Measurements from ENCODE around the gene LILRA2.
"Not testable (repeated sequence)": the region's sequence is repeated elsewhere in the genome, so short reads cannot be mapped to it uniquely, and the experiment has no call there.

LILRA2 gene

DNA sequence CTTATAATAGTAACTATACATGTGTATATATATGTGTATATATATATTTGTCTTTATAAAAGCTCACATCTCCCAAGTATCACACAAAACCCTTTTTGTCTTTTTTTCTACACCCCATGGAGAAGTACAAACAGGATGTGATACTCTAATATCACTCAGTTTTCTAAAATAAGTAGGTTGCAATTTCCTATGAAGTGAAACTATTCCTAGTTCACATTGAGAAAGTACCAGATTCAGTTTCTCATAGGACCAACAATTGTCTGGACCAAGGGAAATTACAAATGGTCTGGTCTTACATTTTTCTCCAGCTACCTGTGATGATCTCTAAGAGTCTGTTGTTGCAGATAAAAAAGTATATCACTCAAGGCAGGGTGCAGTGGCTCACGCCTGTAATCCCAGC, 38.8 kb downstream of the LILRA2 start:
- DNase-seq = no peak

DNA sequence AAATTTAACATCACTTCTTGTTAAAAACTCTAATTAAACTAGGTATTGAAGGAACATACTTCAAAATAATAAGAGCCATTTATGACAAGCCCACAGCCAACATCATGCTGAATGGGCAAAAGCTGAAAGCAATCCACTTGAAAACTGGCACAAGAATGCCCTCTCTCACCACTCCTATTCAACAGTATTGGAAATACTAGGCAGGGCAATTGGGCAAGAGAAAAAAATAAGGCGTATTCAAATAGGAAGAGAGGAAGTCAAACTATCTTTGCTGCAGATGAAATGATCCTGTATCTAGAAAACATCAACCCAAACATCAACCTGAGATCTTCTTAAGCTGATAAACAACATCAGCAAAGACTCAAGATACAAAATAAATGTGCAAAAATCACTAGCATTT, 41.1 kb downstream of the LILRA2 start:
- DNase-seq = no peak

DNA sequence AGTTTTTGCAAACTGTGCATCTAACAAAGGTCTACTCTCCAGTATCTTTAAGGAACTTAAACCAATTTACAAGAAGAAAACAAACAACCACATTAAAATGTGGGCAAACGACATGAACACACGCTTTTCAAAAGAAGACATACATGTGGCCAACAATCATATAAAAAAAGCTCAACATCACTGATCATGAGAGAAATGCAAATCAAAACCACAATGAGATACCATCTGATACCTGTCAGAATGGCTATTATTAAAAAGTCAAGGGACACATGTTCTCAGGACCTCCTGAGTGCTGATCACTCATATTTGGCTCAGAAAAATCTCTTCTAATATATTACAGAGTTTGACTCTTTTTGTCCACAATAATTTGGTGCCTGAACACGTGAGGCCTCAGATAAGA, 42.5 kb downstream of the LILRA2 start:
- DNase-seq = no peak

DNA sequence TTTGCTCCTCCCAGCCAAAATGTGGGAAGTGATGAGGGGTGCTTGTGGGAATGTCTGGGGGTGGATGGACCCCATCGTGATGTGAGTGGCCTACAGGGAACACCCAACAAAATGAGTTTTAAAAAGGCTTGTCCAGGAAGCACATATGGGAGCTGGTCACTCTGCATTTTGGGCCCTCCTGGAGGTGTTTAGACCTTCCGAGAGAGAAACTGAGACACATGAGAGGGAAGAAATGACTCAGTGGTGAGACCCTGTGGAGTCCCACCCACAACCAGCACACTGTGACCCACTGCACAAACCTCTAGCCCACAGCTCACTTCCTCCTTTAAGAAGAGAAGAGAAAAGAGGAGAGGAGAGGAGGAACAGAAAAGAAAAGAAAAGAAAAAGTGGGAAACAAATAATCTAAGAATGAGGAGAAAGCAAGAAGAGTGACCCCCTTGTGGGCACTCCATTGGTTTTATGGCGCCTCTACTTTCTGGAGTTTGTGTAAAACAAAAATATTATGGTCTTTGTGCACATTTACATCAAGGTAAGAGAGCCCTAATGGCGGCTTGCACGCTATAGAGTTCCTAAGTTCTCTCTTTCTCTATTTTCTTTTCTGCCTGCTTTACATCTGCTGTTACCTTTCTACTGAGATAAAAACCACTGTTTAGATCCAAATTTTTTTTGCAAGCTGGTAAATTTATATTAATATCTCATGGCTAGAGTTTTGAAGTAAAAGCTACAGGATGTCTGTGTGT, 43.4 kb downstream of the LILRA2 start:
- DNase-seq = no peak

DNA sequence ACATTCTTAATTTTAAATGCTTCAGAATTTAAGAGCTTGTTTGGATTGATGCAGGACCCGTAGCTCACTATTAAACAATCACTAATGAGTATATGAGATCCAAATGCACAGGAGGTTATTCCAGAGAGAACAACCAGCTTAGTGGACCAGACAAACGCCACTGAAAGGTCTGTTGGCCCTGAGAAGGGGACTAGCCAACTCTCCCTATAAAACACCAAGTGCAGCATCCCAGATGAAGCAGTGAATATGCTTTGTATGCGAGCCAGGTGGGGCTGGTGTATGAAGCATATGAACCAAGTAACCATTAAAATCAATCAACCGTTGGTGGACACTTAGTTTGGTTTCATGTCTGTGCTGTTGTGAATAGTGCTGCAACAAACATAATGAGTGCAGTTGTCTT, 46.9 kb downstream of the LILRA2 start:
- no peak for DNase-seq

DNA sequence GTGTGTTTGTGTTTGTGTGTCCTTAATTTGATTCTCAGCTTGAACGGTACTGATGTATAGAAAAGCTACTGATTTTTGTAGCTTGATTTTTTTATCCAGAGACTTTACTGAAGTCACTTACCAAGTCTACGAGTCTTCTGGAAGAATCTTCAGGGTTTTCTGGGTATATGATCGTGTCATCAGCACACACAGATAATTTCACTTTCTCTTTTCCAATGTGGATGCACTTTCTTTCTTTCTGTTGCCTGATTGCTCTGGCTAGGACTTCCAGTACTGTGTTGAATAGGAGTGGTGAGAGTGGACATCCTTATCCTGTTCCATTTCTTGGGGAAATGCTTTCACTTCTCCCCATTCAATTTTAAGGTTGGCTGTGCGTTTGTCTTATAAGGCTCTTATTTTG, 48.8 kb downstream of the LILRA2 start:
- no peak for DNase-seq

DNA sequence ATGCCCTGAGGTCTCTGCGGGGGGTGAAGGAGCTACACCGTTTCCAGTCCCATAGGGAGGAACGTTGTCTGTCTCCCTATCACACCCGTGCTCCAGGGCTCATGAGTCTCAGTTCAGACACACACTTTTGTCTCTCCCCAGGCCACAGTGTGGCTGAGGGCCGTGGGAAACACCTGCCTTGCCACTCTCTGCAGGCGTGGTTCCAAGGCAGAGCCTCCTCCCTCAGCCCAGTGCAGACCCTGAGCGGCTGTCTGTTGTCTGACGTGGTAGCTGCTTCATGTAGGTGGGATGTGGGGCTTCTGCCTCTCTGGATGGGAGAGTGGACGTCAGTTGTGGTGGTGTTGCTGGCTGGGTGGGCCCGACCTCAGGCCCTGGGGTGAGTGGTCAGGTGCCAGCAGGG, 50.6 kb downstream of the LILRA2 start:
- DNase-seq = not testable (repeated sequence)

DNA sequence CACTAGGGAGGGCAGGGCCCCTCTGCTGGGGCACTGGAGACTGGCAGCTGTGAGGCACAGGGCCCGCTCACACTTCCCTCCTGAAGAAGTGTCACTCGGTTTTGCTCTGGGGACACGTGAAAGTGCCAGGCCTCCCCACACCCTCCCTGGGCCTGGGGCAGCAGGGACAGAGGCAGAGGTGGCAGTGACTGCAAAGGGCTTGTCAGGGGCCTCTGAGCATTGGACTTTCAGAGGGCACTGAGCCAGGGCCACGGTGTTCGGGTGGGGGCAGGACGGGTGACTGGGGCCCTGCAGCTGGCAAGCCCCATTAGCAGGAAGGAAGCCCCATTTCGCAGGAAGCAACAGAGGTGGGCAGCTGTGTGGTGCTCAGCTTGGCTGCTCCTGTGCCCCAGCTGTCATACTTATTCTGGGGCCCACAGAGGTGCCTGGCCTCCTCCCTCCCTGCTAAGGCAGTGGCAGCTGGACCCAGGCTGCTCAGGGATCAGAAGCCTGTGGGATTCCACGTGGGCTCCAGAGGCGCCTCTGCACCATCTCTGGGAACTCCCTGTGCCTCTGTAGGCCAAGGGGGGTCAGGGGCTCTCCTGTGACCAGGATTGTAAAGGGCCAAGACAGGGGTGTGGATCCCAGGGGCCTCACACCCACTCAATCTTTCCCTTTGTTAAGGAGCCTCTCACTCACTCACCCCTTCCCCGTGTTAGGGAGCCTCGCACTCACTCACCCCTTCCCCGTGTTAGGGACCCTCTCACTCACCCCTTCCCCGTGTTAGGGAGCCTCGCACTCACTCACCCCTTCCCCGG, 51.5 kb downstream of the LILRA2 start:
- not testable (repeated sequence) for DNase-seq

DNA sequence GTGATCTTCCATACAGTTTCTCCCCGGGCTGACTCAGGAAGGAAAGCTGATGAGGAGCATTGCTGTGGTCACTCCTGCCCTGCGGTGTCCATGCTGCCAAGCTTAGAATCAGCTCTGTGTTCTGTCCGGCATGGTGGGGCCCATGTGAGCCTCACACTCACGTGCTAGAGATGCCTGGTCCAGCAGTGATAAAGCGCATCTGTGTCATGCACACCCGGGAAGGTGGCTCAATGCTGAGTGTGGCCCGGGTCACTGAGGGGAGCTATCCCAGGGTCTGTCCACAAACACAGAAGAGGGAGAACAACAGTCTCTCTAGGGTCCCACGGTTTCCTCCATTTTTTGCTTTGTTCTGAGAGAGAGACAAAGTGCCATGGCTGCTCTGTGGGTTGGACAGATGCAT, 53.2 kb downstream of the LILRA2 start:
- DNase-seq = no peak

DNA sequence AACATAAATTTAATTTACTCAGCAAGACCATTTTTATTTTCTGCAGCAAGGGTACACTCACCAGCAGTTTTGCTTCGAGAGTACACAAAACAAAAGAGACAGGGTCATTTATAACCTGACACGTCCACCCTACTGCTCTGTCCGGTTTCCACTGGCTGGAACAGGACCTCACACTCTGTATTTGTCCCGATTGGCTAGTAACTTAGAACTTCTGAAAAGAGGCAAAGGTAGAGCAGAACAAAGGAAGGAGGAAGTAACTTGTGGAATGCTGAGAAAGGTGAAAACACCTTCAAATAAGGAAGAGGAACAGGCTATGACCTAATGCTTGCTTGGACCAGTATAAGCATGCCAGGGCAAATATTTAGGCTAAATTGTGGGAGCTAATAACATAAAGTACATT, 54.3 kb downstream of the LILRA2 start:
- DNase-seq = not testable (repeated sequence)

DNA sequence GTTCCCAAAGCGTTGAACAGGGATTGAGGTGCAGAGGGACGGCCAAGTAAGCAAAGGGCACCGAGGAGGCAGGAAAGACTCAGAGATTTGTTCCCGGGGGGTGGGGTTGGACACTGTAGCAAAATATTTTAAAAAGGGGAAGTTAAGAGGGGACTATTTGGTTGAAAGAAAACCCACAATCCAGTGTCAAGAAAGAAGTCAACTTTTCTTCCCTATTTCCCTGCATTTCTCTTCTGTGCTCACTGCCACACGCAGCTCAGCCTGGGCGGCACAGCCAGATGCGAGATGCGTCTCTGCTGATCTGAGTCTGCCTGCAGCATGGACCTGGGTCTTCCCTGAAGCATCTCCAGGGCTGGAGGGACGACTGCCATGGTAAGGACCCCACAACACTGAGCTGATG, 56.7 kb downstream of the LILRA2 start, which contains the start of gene LILRB1:
Gene LILRB1, plus strand, starts transcription at position 223 of the 400 bp plus-strand sequence. CDS start 590 bp downstream, outside the sequence.
- DNase-seq = not testable (repeated sequence)

DNA sequence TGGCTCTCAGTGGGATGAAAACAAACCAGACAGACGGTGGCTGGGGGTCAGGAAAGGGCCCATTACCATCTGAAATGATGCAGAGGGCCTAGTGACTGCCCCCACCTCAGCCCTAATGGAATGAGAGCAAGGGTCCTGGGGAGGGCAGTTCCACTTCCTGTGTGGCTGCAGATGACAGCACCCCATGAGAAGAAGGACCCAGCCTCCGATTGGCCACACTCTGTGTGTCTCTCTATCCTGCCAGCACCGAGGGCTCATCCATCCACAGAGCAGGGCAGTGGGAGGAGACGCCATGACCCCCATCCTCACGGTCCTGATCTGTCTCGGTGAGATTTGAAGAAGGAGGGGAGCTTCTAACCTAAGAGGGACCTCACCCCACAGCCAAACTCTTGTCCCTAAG, 57.2 kb downstream of the LILRA2 start:
- no peak for DNase-seq

DNA sequence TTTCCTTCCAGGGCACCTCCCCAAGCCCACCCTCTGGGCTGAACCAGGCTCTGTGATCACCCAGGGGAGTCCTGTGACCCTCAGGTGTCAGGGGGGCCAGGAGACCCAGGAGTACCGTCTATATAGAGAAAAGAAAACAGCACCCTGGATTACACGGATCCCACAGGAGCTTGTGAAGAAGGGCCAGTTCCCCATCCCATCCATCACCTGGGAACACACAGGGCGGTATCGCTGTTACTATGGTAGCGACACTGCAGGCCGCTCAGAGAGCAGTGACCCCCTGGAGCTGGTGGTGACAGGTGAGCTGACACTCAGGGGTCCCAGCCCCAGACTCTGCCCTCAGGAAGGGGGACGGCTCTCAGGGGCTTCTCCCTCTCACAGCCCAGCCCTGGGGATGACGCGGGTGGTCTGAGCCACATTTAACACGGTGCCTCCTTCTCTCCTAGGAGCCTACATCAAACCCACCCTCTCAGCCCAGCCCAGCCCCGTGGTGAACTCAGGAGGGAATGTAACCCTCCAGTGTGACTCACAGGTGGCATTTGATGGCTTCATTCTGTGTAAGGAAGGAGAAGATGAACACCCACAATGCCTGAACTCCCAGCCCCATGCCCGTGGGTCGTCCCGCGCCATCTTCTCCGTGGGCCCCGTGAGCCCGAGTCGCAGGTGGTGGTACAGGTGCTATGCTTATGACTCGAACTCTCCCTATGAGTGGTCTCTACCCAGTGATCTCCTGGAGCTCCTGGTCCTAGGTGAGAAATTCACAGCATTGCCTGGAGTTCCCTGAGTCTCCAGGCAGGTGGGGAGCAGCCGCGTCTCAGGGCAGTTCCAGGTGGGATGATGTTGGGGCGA, 58.1 kb downstream of the LILRA2 start:
- DNase-seq = not testable (repeated sequence)

DNA sequence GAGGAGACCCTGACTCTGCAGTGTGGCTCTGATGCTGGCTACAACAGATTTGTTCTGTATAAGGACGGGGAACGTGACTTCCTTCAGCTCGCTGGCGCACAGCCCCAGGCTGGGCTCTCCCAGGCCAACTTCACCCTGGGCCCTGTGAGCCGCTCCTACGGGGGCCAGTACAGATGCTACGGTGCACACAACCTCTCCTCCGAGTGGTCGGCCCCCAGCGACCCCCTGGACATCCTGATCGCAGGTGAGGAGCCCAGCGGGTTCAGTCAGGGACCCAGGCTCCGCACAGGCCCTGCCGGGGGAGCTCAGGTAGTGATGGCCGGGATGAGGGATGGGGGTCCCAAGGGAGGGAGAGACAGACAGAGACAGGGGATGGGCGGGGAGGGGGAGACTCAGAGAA, 58.9 kb downstream of the LILRA2 start:
- not testable (repeated sequence) for DNase-seq

DNA sequence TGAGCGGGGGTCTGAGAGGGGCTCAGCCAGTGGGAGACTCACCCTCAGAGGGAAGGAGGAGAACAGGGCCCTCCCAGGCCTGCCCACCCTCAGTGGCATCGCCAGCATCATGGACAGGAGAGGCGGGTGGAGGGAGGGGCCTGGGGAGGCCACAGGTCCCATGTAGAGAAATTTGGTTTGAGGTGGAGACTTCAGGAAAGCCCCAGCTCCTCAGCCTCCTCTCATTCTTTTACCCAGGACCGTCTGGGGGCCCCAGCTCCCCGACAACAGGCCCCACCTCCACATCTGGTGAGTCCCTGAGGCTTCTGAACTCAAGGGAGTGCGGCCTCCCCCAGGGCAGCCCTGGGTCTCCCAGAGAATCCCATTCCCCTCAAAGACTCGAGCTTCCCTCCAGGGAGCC, 59.8 kb downstream of the LILRA2 start:
- DNase-seq = no peak

DNA sequence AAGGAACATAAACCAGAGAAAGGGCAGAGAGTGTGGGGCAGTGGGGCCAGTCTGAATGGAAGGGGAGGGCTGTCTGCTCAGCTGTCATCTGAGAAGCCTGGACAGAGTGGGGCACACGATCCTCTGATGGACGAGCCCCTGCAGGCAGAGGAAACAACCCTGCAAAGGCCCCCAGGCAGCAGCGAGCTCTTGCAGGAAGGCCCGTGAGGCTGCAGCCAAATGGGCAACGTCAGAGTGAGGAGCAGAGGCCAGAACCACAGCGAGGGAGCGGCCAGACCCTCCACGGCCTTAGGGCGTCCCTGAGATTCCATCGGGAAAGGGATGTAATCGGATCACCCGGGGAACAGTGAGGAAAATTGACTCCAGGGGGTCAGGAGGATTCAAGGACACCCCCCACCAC, 62.5 kb downstream of the LILRA2 start:
- not testable (repeated sequence) for DNase-seq

DNA sequence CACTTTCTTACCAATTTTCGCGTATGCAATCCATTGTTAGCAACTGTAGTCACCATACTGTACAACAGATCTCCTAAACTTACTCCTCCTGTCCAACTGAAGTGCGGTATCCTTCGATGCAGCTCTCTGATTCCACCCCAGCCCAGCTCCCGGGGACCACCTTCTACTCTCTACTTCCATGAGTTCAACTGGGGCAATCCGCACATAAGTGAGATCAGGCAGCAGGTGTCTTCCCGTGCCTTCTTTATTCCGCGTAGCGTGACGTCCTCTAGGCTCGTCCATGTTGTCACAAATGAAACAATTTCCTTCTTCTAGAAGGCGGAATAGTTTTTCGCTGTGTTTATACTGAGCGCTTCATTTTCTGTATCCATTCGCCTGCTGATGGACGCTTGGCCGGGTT, 65.1 kb downstream of the LILRA2 start:
- no peak for DNase-seq
